ENCODE data around the gene FAH.

The FAH gene

GRCh38 chr15:80202016-80202315 lies 49.2 kb downstream of the FAH start:
- no peak for DNase-seq

GRCh38 chr15:80202641-80203360 lies 50.0 kb downstream of the FAH start:
- no peak for DNase-seq

DNA sequence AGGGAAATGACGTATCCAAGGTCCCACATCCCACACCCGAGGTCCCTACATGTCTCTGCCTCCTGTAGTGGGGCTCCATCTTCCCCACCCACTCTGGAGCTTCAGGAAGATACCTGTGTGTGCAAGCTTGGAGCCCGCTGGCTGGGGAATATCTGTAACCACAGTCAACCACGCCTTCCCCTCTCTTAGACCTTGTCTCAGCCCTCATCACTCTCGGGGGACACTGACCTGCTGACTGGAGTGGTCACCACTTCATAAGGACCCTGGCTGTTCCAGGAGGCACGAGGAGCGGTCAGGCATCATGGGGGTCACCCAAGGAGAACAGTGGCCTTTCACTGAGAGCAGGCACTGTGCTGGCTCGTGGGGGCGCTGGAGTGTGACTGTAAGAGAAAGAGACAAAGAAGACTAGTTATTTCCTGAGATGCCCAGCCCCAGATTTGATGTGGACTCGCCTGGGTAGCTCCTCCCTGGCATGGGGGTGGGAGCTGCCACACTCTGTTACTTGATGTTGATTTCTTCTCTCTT lies 50.6 kb downstream of the FAH start:
- DNase-seq = no peak

- DNase-seq = no peak
These were observed 51.4 kb downstream of the FAH start for GRCh38 chr15:80204231-80204630.

DNA sequence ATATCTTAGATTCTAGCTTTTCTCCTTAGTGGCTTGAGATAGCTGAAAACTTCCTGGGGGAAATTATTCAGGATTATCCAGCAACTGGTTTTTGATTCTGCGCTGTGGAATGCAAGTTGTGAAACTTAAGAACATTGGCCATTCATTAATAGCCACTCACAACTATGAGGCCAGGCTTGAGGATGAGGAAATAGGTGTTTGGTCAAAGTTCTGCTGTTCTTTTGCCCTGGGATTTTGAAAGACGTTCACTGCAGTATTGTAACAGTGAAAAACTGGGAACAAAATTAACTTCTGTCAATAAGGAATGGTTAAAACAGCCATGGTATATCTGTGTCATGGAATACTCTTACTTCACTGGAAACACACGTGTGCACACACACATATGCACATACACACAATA lies 55.1 kb downstream of the FAH start:
- DNase-seq = no peak

- no peak for DNase-seq
These were observed 56.2 kb downstream of the FAH start for GRCh38 chr15:80208758-80209734.

DNA sequence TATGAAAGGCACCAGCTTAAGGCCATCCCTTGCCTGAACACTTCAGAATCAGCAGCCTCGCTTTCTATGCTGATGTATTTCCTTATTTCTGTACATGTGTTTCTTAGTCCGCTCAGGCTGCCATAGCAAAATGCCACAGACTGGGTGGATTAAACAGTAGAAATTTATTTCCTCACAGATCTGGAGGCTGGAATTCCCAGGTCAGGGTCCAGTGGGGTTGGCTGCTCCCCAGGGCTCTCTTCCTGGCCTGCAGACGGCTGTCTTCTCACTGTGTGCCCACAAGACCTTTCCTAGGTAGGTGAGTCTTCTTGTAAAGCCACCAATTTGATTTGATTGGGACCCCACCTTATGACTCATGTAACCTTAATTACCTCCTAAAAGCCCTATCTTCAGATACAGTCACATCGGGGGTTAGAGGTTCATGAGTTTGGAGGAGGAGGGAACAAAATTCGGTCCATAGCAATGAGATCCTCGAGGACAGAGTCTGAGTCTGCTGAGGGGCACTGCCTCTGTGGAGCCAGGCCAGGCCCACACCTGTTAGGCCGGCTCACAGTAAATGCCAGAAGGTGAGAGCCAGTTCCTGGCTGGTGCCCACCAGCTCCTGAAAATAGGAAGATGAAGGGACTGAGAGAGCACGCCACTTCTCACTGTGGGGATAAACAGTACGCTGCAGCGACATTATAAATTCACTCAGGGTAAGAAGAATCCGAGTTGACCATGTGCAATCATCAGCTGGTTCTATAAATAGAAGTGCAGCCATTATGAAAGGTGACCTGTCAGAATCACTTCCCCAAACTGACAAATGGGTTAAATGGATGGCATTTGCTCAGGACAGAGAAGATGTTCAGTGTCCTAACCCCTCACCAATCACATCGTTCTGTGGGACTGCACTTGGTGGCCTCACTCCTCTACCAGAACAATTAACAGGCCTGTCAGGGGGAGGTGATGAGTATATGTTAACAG lies 58.1 kb downstream of the FAH start:
- no peak for DNase-seq

- no peak for DNase-seq
These were observed 59.2 kb downstream of the FAH start for GRCh38 chr15:80211976-80212375.

- no peak for DNase-seq
These were observed 62.1 kb downstream of the FAH start for GRCh38 chr15:80214910-80215309.

DNA sequence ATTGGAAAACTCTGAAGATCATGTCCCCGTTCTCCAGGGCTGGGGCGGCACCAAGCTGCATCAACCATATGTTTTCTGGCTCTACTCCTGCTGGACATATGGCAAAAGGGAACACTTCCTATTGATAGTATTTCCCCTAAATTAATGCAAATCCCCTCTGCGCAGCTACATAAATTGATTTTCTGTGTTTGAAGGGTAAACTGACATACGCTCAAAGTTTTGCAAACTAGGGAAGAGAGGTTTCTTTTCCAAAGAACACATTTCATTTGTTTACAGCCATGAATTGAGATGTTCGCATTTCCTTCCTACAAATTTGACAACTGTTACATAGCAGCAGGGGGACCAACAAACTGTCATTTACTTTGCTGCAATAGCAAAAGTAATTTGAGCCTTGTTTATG lies 63.3 kb downstream of the FAH start:
- no peak for DNase-seq

DNA sequence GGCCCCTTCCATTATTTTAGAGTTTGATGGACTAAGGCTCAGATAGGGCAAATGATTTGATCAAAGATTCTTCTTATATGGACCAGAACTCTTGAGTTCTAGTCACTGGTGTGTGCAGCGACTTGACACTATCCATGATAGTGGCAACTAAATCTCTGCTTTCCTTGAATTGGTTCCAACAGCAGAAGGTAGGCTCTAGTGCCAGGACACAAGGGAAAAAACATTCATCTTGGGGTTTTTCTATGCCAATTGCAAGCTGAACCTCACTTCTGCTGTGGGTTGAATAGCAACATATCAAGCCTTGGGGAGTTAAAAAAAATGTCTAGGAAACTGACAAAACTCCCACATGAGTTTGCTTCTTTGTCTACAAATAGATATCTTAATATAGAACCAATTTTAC lies 64.1 kb downstream of the FAH start:
- no peak for DNase-seq

- DNase-seq = no peak
These were observed 64.6 kb downstream of the FAH start for GRCh38 chr15:80217327-80217900.

DNA sequence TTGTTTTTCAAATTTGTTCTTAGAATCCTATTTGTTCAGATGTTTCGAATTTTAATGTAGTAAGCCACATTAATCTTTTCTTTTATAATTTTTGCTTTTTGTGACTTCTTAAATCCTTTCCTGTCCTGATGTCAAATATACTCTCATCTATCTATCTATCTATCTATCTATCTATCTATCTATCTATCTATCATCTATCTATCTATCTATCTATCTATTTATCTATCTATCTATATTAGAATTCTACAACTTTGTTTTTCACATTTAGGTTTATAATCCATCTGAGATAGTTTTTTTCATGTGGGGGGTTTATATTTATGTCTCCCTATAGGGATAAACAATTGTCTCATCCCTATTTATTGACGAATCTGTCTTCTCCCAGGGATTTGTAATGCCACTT lies 67.2 kb downstream of the FAH start:
- no peak for DNase-seq

DNA sequence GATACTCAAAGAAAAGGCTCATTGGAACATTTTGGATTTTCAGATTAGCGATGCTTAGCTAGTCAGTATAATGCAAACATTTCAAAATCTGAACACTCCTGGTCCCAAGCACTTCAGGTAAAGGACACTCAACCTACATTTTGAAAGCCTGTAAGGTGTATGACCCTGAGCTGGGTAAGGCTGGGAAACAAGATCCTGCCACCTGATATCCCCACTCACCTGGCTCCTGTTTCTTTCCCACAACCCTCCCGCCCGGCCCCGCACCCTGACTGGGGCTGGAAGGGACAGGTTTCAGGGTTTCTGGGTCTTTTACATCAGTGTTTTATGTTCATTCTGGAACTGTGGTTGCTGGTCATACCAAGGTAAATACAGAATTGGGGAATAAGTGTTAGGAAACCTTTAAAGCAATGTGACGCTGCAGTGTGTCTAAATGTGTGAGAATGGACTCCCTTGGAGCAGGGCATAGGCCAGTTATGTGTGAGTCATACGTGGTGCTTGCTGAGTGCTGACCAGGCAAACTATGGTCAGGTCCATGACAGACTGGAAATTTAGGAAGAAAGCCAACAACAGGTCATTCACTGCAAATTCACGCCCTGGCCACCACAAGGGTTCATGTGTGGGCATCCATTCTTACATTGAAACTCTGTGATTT lies 76.3 kb downstream of the FAH start:
- no peak for DNase-seq

DNA sequence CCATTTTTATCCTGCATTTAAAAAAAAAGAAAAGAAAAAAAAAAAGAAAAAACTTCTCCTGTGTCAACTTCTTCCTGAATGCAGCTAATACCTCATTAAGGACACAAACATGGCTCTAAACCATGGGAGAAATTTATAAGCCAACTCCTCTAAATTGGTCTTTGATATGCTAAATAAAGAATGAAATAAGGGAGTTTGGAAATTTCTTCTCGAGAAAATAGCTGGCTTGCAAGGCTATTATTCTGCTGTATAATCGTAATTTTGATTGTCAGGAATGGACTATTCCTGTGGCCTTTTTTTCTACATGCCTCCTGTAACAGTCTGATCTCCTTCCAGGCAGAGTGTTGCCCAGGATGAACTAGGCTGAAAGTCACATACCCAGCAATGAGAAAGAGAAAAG lies 78.6 kb downstream of the FAH start:
- no peak for DNase-seq

DNA sequence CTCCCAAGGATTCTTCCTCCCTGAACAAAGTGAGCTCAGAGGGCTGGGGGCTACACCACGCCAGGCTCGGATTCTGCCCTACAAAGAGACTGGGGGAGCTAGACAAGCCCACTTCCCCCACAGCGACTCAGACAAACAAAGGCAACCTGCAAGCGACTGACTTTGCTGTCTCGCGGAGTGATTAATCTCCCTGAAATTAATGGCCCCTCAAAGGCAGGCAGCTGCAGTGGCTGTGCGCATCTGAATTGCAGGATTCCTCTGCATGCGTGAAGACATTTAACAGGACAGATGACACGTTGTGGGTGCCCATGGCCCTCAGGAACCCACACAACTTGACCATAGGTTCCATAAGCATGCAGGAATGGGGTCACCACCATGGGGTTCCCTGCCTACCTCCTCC lies 80.8 kb downstream of the FAH start:
- no peak for DNase-seq

GRCh38 chr15:80234883-80235282 lies 82.1 kb downstream of the FAH start:
- DNase-seq = peak; percentile 24 to 39

Measured in Kasumi-1 (cell line).